LHCN-M2 (cell line): ENCODE results near the gene GPSM1. TPM values are rescaled to one million over a fixed set of nuclear protein-coding genes. Genes with fewer than 3 reads are reported as not detected.

Source experiments
- DNase-seq: peaks from one replicate; pipeline ENCODE4 v3.0.0-alpha.2; 2012; ENCODE audit warnings: low read depth
- total RNA-seq: library from RNA; depleted of rRNA; stranded (reverse); fragments of >200 nt; gene quantifications from 2 replicates; pipeline ENCODE4 v1.2.3, GENCODE V29; 2014

The GPSM1 gene
- total RNA-seq, 1 experiment from 2014 or later, result 34.1 TPM

DNA sequence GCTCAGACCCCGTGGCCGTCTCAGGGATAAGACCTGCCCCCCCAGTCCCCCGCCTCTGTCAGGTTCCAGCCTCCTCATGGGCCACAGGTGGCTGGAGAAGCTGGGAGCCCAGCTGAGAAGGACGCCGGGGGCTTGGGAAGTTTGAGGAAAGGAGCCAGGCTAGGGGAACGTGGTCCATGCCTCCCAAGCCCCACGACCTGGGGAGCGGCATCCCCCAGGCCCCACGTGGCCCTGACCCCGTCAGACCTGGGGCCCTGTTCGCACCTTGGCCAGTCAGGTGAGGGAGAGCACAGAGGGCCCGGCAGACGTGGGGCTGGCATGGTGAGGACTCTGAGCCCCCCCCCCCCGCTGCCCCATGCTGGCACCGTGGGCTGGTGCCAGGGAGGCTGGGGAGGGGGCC, 3.7 kb downstream of the GPSM1 start:
- no peak for DNase-seq

DNA sequence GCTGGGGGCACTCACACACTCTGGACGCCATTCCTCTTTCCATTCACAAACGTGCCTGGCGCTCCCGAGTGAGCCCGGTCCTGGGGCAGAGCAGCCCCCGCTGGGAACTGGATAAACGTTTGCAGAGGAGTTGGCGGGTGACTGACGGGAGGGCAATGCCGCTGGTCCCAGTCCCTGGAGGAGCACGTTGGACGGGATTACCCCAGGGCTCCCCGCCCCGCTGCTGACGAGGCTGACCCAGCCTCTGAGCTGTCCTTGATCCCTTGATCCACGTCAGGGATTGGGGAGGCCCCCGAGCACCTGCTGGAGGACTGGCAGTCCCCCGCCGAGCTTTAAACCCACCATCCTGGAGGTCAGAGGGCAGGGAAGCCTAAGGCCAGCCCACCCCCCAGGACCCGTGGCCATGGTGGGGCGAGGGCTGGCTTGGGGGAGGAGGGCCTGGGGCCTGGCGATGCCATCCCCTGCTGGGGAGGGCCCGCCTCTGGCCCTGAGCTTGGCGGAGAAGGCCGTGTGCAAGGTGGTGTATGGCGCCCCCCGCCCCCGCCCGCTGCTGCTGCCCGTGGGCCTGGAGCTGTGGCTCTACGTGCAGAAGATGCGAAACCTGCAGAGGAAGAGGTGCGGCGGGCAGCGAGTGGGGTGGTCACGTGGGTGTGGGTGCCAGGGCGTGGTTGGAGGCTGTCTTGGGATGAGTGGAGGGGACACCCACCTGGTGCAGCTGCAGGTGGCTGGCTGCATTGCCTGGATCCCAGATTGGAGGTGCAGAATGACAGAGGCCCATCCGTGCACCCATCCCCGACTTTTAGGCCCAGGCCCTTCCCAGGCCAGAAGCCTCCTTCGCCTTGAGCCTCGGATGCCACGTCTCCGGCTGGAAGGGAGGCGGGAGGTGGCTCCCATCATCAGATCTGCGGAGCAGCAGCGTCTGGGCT, 4.5 kb downstream of the GPSM1 start:
- DNase-seq, result no peak

- no peak for DNase-seq
Observed at GRCh38 chr9:136332482-136332983, 5.2 kb downstream of the GPSM1 start.

- no peak for DNase-seq
Observed at GRCh38 chr9:136333045-136333444, 5.7 kb downstream of the GPSM1 start.

DNA sequence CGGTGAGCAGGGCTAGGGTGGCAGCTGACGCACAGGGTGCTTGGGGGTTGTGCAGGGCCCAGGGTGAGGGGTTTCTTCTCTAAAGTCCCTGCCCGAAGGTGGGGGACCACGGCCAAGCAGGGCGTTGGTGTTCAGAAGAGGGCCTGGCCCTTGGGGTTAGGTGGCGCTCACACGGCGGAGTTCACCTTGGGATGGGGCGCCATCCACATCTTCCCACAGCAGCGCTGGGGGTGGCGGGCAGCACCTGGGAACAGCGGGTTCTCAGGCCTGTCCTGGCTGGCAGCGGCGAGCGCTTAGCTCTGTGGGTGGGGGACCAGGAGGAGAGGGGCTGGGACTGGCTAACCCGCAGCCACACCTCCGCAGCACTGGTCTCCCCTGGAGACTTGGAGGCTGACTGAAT, 6.1 kb downstream of the GPSM1 start:
- DNase-seq, result no peak

DNA sequence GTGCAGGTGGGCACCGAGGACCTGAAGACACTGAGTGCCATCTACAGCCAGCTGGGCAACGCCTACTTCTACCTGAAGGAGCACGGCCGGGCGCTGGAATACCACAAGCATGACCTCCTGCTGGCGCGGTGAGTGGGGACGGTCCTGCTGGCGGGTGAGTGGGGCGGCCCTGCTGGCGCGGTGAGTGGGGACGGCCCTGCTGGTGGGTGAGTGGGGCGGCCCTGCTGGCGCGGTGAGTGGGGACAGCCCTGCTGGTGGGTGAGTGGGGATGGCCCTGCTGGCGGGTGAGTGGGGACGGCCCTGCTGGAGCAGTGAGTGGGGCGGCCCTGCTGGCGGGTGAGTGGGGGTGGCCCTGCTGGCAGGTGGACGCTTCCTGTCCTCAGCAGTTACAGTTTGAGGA, 7.2 kb downstream of the GPSM1 start:
- no peak for DNase-seq

DNA sequence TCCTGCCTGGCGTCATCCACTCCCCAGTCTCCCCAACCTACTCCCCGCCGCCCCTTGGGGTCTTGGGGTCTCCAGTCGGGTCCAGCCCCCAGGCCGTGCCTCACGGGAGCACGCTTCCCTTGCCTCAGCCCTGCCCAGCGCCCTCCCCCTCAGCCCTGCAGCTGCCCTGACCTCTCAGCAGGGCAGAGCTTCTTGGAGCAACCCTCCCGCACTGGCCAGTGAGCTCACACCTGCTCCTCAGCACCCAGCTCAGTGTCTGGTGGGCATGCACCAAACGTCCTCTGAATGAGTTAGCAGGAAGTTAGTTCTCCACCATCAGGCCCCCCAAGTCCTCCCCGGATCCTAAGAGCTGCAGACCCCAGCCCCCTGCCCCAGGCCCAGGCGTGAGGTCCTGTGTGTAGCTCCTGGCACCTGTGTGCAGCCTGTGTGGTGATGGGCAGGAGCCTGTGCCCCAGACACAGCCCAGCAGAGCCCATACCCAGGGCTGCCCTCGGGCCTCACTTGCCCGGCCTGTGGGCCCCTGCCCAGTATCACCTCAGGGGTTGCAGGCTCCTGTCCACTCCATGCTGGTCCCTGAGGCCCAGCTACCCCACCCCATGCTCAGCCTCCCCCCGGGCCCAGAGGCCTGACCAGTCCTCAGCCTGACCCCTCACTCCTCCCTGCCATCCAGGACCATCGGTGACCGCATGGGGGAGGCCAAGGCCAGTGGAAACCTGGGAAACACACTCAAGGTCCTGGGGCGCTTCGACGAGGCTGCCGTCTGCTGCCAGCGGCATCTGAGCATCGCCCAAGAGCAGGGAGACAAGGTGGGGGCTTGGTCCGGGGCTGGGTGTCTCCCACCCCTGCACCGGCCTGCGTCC, 8.2 kb downstream of the GPSM1 start:
- DNase-seq, result no peak

- no peak for DNase-seq
Observed at GRCh38 chr9:136336156-136336870, 9.0 kb downstream of the GPSM1 start.

- DNase-seq, result no peak
Observed at GRCh38 chr9:136336881-136337280, 9.5 kb downstream of the GPSM1 start.

GRCh38 chr9:136337416-136338395, 10.4 kb downstream of the GPSM1 start:
- no peak for DNase-seq

DNA sequence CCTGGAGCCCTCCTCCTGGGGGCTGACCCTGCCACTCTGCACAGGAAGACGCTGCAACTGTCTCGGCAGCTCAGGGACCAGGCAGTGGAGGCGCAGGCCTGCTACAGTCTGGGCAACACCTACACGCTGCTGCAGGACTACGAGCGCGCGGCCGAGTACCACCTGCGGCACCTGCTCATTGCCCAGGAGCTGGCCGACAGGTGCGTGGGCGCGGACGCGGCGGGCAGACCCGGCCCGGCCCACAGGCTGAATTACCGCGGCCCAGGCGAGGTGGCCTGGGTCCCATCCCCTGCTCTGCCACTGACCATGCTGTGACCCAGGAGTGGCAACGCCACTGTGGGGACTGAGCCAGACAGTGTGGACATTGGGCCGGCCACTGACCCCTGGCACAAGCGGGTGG, 11.2 kb downstream of the GPSM1 start:
- DNase-seq, result no peak

DNA sequence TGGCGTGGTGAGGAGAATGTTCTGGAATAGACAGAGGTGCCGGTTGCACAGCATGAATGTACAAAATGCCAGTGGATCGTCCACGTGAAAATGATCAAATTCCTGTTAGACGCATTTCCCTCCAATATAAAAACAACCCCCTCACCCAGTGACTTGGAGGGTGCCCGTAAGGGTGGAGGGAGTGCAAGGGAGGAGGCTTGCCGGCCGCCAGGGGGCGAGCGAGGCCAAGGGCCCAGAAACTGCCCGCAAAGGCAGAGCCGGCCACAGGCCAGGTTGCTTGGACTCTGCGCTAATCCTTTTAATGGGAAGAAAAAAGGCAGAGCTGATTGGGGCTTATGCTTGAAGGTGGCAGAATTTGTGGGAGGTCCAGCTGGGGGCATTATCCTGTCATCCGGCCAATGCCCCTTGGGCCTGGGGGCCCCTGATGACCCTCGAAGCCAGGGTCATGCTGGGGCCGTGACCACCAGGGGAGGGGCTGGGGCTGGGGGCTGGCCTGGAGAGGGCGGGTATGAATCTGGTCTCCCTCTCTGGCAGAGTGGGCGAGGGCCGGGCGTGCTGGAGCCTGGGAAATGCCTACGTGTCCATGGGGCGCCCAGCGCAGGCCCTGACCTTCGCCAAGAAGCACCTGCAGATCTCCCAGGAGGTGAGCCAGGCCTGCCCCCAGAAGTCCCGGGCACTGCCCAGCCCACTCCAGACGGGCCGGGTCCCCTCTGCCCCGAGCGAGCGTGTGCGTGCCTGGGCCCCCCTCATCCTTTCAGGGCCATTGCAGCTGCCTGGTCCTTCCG, 12.0 kb downstream of the GPSM1 start:
- DNase-seq, result peak; percentile 36

GRCh38 chr9:136339958-136340310, 12.6 kb downstream of the GPSM1 start:
- no peak for DNase-seq

- DNase-seq, result no peak
Observed at GRCh38 chr9:136340356-136341041, 13.2 kb downstream of the GPSM1 start.

- no peak for DNase-seq
Observed at GRCh38 chr9:136341042-136341655, 13.8 kb downstream of the GPSM1 start.

DNA sequence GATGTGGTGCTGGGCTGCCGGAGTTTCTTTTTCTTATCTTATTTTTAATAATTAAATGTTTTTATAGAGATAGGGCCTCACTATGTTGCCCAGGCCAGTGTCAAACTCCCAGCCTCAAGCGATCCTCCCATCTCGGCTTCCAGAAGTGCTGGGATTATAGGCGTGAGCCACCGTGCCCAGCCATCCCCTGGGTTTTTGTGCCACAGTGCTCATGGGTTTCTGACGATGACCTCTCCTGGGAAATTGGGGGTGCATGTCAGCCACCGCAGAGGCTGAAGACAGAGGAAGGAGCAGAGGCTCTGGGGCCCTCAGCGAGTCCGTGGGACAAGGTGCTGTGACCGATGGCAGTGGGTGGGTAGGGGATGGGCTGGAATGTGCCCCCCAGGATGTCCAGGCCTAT, 14.4 kb downstream of the GPSM1 start:
- DNase-seq, result no peak

- DNase-seq, result no peak
Observed at GRCh38 chr9:136342181-136343120, 15.1 kb downstream of the GPSM1 start.
